Activated CD8-positive, alpha-beta memory T cell treated with anti-CD3 and anti-CD28 coated beads, Interleukin-2, amount 50 U/mL, for 4 hours (primary cell): Measurements from ENCODE around the gene ANKRD27.
A peak's percentile ranks its signal among the peaks of the same experiment; 100 is the strongest.
"Not testable (repeated sequence)": the region's sequence is repeated elsewhere in the genome, so short reads cannot be mapped to it uniquely, and the experiment has no call there.

Source experiments
- DNase-seq: peaks from one replicate; pipeline ENCODE4 v3.0.0-alpha.2; 2020

The ANKRD27 gene

GRCh38 chr19:32598022-32598421 lies 77.0 kb downstream of the ANKRD27 start:
- no peak for DNase-seq

GRCh38 chr19:32595491-32595890 lies 79.5 kb downstream of the ANKRD27 start:
- no peak for DNase-seq

- no peak for DNase-seq
Measured at GRCh38 chr19:32594021-32594420, 81.0 kb downstream of the ANKRD27 start.

- not testable (repeated sequence) for DNase-seq
Measured at GRCh38 chr19:32587747-32588504, 87.1 kb downstream of the ANKRD27 start.

GRCh38 chr19:32581705-32582179 lies 93.2 kb downstream of the ANKRD27 start:
- DNase-seq = no peak

GRCh38 chr19:32580901-32581704 lies 93.9 kb downstream of the ANKRD27 start, which contains the start of gene PDCD5:
Gene PDCD5, plus strand, starts transcription at chr19:32581190. Its CDS starts 72 bp downstream, at chr19:32581262.
- peak; percentile 98 for DNase-seq

GRCh38 chr19:32580353-32580900 lies 94.6 kb downstream of the ANKRD27 start:
- no peak for DNase-seq

- no peak for DNase-seq
Measured at GRCh38 chr19:32576790-32577189, 98.2 kb downstream of the ANKRD27 start.

GRCh38 chr19:32573492-32573794 lies 101.5 kb downstream of the ANKRD27 start:
- DNase-seq = no peak

- not testable (repeated sequence) for DNase-seq
Measured at GRCh38 chr19:32572700-32573491, 102.1 kb downstream of the ANKRD27 start.

- DNase-seq = not testable (repeated sequence)
Measured at GRCh38 chr19:32571471-32572075, 103.4 kb downstream of the ANKRD27 start.

GRCh38 chr19:32570081-32570785 lies 104.7 kb downstream of the ANKRD27 start:
- DNase-seq = peak; percentile 47

- DNase-seq = no peak
Measured at GRCh38 chr19:32567486-32567885, 107.5 kb downstream of the ANKRD27 start.

- DNase-seq = no peak
Measured at GRCh38 chr19:32566246-32566830, 108.6 kb downstream of the ANKRD27 start.

- no peak for DNase-seq
Measured at GRCh38 chr19:32563761-32564160, 111.2 kb downstream of the ANKRD27 start.

GRCh38 chr19:32558607-32559228 lies 116.3 kb downstream of the ANKRD27 start:
- DNase-seq = no peak

GRCh38 chr19:32555786-32556185 lies 119.2 kb downstream of the ANKRD27 start:
- DNase-seq = no peak

GRCh38 chr19:32550666-32551065 lies 124.3 kb downstream of the ANKRD27 start:
- no peak for DNase-seq
